HepG2 (cell line): ENCODE measurements around the gene AGRP. TPM values are rescaled to one million over a fixed set of nuclear protein-coding genes. Genes with fewer than 3 reads are reported as not detected.

Experiments used
- ARNTL ChIP-seq: sonication (generic); formaldehyde crosslinking; IDR thresholded peaks from 2 replicates; pipeline ENCODE4 v1.4.0; 2020; ENCODE audit warnings: mild to moderate bottlenecking, missing genetic modification reagents
- CAMTA2 ChIP-seq: sonication (generic); formaldehyde crosslinking; IDR thresholded peaks from 2 replicates; pipeline ENCODE4 v1.4.0; 2020; ENCODE audit warnings: mild to moderate bottlenecking, missing genetic modification reagents, borderline replicate concordance
- CSRNP1 ChIP-seq: sonication (generic); formaldehyde crosslinking; IDR thresholded peaks from 2 replicates; pipeline ENCODE4 v1.8.1; 2023; ENCODE audit warnings: mild to moderate bottlenecking, missing genetic modification reagents
- FOXK1 ChIP-seq: sonication (generic); formaldehyde crosslinking; IDR thresholded peaks from 2 replicates; pipeline ENCODE4 v1.4.0; 2020; ENCODE audit warnings: low read depth, missing genetic modification reagents, borderline replicate concordance
- FOXM1 ChIP-seq: sonication (generic); formaldehyde crosslinking; IDR thresholded peaks from 2 replicates; pipeline ENCODE4 v1.5.0; 2020; ENCODE audit warnings: missing genetic modification reagents
- KDM5B ChIP-seq: sonication (generic); formaldehyde crosslinking; IDR thresholded peaks from 2 replicates; pipeline ENCODE4 v1.4.0; 2020; ENCODE audit warnings: missing genetic modification reagents, mild to moderate bottlenecking, borderline replicate concordance
- POGZ ChIP-seq: sonication (generic); formaldehyde crosslinking; IDR thresholded peaks from 2 replicates; pipeline ENCODE4 v1.4.0; 2020; ENCODE audit warnings: mild to moderate bottlenecking, missing genetic modification reagents
- TRIM22 ChIP-seq: fragments of 450-650 bp; IDR thresholded peaks from 2 replicates; pipeline ENCODE4 v1.6.1; 2017
- ZIK1 ChIP-seq: sonication (generic); formaldehyde crosslinking; IDR thresholded peaks from 2 replicates; pipeline ENCODE4 v1.5.0; 2020; ENCODE audit warnings: mild to moderate bottlenecking, low read depth, missing genetic modification reagents, borderline replicate concordance
- ZNF256 ChIP-seq: sonication (generic); formaldehyde crosslinking; conservative IDR thresholded peaks from 2 replicates; pipeline ENCODE4 v1.4.0; 2020; ENCODE audit warnings: missing genetic modification reagents
- ZNF276 ChIP-seq: sonication (generic); formaldehyde crosslinking; IDR thresholded peaks from 2 replicates; pipeline ENCODE4 v1.4.0; 2020; ENCODE audit warnings: mild to moderate bottlenecking, low read depth, missing genetic modification reagents
- ZNF670 ChIP-seq: sonication (generic); formaldehyde crosslinking; IDR thresholded peaks from 2 replicates; pipeline ENCODE4 v1.8.0; 2022; ENCODE audit warnings: mild to moderate bottlenecking, missing genetic modification reagents, borderline replicate concordance
- ZNF687 ChIP-seq: sonication (generic); formaldehyde crosslinking; IDR thresholded peaks from 2 replicates; pipeline ENCODE4 v1.5.1; 2020; ENCODE audit warnings: mild to moderate bottlenecking, missing genetic modification reagents, moderate library complexity
- ZNF737 ChIP-seq: sonication (generic); formaldehyde crosslinking; IDR thresholded peaks from 2 replicates; pipeline ENCODE4 v1.5.0; 2020; ENCODE audit warnings: missing genetic modification reagents, mild to moderate bottlenecking, borderline replicate concordance
- ZNF768 ChIP-seq: sonication (generic); formaldehyde crosslinking; IDR thresholded peaks from 2 replicates; pipeline ENCODE4 v1.4.0; 2020; ENCODE audit warnings: missing genetic modification reagents
- ZSCAN31 ChIP-seq: sonication (generic); formaldehyde crosslinking; IDR thresholded peaks from 2 replicates; pipeline ENCODE4 v1.5.0; 2020; ENCODE audit warnings: low read depth, mild to moderate bottlenecking, missing genetic modification reagents
- polyA plus RNA-seq, 8 experiments: library from polyadenylated mRNA; depleted of rRNA in 3 of 8; stranded (reverse) in 7 of 8; unstranded in 1 of 8; fragments of >200 nt; fragmentation: Illumina TruSeq in 4 of 8; extraction: Trizol in 4 of 8; gene quantifications; 2 replicates each; pipeline versions ENCODE4 v1.2.1 to v1.2.3, GENCODE V29; 2011 to 2016; ENCODE audit warnings: low read depth in 4 of 8, missing spikeins in 1 of 8, mixed read lengths in 1 of 8; ENCODE audit not compliant: insufficient read depth in 1 of 8
- total RNA-seq, 5 experiments: library from RNA; depleted of rRNA; stranded (reverse); fragments of >200 nt; fragmentation: Illumina TruSeq; extraction: Trizol; gene quantifications; 2 replicates each; pipeline ENCODE4 v1.2.3, GENCODE V29; 2016; ENCODE audit warnings: low read depth in 1 of 5
- TF ChIP-seq, protein P1 (sequence below): sonication (generic); formaldehyde crosslinking; IDR thresholded peaks from 2 replicates; pipeline ENCODE4 v1.4.0; 2020; ENCODE audit warnings: missing genetic modification reagents

The AGRP gene
- total and polyA plus RNA-seq, 2 of the 13 experiments (the other 11 are each of a cell fraction or from before 2014, with no cell fraction given): not detected

DNA sequence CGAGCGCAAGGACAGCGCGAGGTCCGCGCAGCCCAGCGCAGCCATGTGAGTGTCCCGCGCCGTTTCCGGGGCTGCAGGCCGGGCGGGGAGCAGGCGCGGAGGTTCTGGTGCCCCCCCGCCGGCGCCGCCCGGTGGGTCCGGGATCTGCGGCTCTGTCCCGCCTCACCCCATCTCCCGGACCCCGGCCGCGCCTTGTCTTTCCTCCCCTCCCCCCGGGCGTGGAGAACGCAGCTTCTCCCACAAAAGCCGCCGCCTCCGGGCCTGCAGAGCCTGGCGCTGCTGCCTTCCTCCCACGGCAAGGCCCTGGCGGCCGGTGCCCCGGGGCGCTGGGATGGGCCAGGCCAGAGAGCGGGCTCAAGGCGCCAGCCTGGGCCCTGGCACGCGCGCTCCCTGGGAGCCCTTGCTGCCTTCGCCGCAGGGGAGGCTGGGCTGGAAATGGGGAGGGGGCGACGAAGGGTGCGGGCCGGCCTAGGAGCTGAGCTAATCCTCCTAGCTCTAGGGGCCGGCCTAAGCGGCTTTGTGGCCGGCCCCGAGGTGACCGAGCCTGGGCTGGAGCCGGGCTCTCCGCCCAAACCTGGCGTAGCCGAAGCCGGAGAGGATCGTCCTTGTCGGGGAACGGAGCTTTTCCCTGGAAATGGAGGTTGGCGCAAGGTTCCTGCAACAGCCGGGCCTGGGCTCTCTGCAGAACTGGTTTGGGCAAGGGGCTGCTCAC lies 45.7 kb upstream of the AGRP start (continued):
- TF ChIP-seq KDM5B (CRISPR knock-in tag) (peak; percentile 11; the same call in 1 of the 2 replicates), ZIK1 (CRISPR knock-in tag) (0 out of 2 replicates have a peak, but pooled peaks have one; percentile 5), CAMTA2 (CRISPR knock-in tag) (no peak), ZNF768 (CRISPR knock-in tag) (peak; percentile 56), ZNF737 (CRISPR knock-in tag) (0 out of 2 replicates have a peak, but pooled peaks have one; percentile 81), ZNF256 (CRISPR knock-in tag) (no peak), ZNF670 (CRISPR knock-in tag) (no peak; the same call in 1 of the 2 replicates), TRIM22 (no peak), POGZ (CRISPR knock-in tag) (no peak), ZNF276 (CRISPR knock-in tag) (no peak), CSRNP1 (CRISPR knock-in tag) (peak; percentile 86), ZSCAN31 (CRISPR knock-in tag) (no peak; the same call in 1 of the 2 replicates), ARNTL (CRISPR knock-in tag) (no peak), ZNF687 (CRISPR knock-in tag) (peak; percentile 79), FOXK1 (CRISPR knock-in tag) (no peak), FOXM1 (CRISPR knock-in tag) (0 out of 2 replicates have a peak, but pooled peaks have one; percentile 44)
- TF ChIP-seq, protein P1, sequence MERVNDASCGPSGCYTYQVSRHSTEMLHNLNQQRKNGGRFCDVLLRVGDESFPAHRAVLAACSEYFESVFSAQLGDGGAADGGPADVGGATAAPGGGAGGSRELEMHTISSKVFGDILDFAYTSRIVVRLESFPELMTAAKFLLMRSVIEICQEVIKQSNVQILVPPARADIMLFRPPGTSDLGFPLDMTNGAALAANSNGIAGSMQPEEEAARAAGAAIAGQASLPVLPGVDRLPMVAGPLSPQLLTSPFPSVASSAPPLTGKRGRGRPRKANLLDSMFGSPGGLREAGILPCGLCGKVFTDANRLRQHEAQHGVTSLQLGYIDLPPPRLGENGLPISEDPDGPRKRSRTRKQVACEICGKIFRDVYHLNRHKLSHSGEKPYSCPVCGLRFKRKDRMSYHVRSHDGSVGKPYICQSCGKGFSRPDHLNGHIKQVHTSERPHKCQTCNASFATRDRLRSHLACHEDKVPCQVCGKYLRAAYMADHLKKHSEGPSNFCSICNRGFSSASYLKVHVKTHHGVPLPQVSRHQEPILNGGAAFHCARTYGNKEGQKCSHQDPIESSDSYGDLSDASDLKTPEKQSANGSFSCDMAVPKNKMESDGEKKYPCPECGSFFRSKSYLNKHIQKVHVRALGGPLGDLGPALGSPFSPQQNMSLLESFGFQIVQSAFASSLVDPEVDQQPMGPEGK: peak; percentile 53
